OCI-LY7 (cell line): ENCODE data around the gene NAV3.

Experiments used
- EZH2phosphoT487 ChIP-seq: fragments of 200-600 bp; sonication (generic); IDR thresholded peaks from 2 replicates; pipeline ENCODE4 v1.6.1; 2018; ENCODE audit warnings: low read depth, borderline replicate concordance, mild to moderate bottlenecking, mixed run types, antibody characterized with exemption, low read length, moderate library complexity, mixed read lengths
- TF ChIP-seq, protein P1 (sequence below): fragments of 200-600 bp; sonication (generic); conservative IDR thresholded peaks from 2 replicates; pipeline ENCODE4 v1.5.1; 2014; ENCODE audit warnings: mild to moderate bottlenecking, antibody characterized with exemption, low read length, moderate library complexity, mixed read lengths

DNA sequence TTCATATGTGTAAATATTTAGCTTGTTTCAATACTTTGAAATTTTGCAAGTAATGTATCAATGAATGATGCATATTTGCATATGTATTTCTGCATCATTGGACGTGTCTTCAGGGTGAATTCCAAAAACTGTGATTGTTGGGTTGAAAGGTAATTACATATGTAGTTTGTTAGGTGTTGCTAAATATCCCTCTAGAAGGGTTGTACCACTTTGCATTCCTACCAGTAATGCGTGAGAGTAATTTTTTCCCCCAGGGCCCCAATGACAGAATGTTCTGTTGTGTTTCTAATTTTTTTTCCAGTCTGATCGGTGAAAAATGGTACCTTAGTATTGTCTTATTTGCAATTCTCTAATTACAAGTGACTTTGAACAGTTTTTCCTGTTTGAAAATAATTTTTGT lies 408.9 kb downstream of the NAV3 start:
- TF ChIP-seq, protein P1, sequence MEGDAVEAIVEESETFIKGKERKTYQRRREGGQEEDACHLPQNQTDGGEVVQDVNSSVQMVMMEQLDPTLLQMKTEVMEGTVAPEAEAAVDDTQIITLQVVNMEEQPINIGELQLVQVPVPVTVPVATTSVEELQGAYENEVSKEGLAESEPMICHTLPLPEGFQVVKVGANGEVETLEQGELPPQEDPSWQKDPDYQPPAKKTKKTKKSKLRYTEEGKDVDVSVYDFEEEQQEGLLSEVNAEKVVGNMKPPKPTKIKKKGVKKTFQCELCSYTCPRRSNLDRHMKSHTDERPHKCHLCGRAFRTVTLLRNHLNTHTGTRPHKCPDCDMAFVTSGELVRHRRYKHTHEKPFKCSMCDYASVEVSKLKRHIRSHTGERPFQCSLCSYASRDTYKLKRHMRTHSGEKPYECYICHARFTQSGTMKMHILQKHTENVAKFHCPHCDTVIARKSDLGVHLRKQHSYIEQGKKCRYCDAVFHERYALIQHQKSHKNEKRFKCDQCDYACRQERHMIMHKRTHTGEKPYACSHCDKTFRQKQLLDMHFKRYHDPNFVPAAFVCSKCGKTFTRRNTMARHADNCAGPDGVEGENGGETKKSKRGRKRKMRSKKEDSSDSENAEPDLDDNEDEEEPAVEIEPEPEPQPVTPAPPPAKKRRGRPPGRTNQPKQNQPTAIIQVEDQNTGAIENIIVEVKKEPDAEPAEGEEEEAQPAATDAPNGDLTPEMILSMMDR = no peak
- TF ChIP-seq EZH2phosphoT487 = no peak
